WTC11 (cell line): ENCODE results near the gene RTKN.

Experiments
- ATF2 ChIP-seq: sonication (generic); formaldehyde crosslinking; IDR thresholded peaks from 2 replicates; pipeline ENCODE4 v1.8.1; 2022; ENCODE audit warnings: low read depth, missing genetic modification reagents, borderline replicate concordance
- CBFB ChIP-seq: sonication (generic); formaldehyde crosslinking; IDR thresholded peaks from 2 replicates; pipeline ENCODE4 v1.8.1; 2022; ENCODE audit warnings: mild to moderate bottlenecking, low read depth, missing genetic modification reagents
- CREB1 ChIP-seq: sonication (generic); formaldehyde crosslinking; IDR thresholded peaks from 2 replicates; pipeline ENCODE4 v1.8.0; 2023; ENCODE audit warnings: mild to moderate bottlenecking, missing genetic modification reagents
- ESRRA ChIP-seq: sonication (generic); formaldehyde crosslinking; IDR thresholded peaks from 2 replicates; pipeline ENCODE4 v1.8.1; 2022; ENCODE audit warnings: mild to moderate bottlenecking, missing genetic modification reagents, borderline replicate concordance
- JUN ChIP-seq: sonication (generic); formaldehyde crosslinking; IDR thresholded peaks from 2 replicates; pipeline ENCODE4 v1.8.0; 2023; ENCODE audit warnings: mild to moderate bottlenecking, missing genetic modification reagents
- MAX ChIP-seq: sonication (generic); formaldehyde crosslinking; IDR thresholded peaks from 2 replicates; pipeline ENCODE4 v1.8.0; 2022; ENCODE audit warnings: mild to moderate bottlenecking, missing genetic modification reagents
- MYBL2 ChIP-seq: sonication (generic); formaldehyde crosslinking; IDR thresholded peaks from 2 replicates; pipeline ENCODE4 v1.8.1; 2023; ENCODE audit warnings: mild to moderate bottlenecking, moderate library complexity, missing genetic modification reagents
- NFE2L1 ChIP-seq: sonication (generic); formaldehyde crosslinking; IDR thresholded peaks from 2 replicates; pipeline ENCODE4 v1.8.1; 2023; ENCODE audit warnings: missing genetic modification reagents
- TEAD4 ChIP-seq: sonication (generic); formaldehyde crosslinking; IDR thresholded peaks from 2 replicates; pipeline ENCODE4 v1.8.0; 2022; ENCODE audit warnings: mild to moderate bottlenecking, missing genetic modification reagents
- TF ChIP-seq, protein P1 (sequence below): fragments of 200-600 bp; IDR thresholded peaks from 2 replicates; pipeline ENCODE4 v1.8.0; 2022; ENCODE audit warnings: antibody characterized with exemption
- TF ChIP-seq, protein P2 (sequence below): sonication (generic); formaldehyde crosslinking; IDR thresholded peaks from 2 replicates; pipeline ENCODE4 v1.8.0; 2022; ENCODE audit warnings: mild to moderate bottlenecking, missing genetic modification reagents
- TF ChIP-seq, protein P3 (sequence below): sonication (generic); formaldehyde crosslinking; conservative IDR thresholded peaks from 2 replicates; pipeline ENCODE4 v1.8.1; 2022; ENCODE audit warnings: mild to moderate bottlenecking, missing genetic modification reagents

- TF ChIP-seq MYBL2 (CRISPR knock-in tag) (no peak), MAX (no peak), CREB1 (no peak), NFE2L1 (CRISPR knock-in tag) (no peak), ESRRA (CRISPR knock-in tag) (no peak), CBFB (CRISPR knock-in tag) (no peak), TEAD4 (no peak), ATF2 (CRISPR knock-in tag) (no peak), JUN (CRISPR knock-in tag) (no peak)
- TF ChIP-seq, protein P1, sequence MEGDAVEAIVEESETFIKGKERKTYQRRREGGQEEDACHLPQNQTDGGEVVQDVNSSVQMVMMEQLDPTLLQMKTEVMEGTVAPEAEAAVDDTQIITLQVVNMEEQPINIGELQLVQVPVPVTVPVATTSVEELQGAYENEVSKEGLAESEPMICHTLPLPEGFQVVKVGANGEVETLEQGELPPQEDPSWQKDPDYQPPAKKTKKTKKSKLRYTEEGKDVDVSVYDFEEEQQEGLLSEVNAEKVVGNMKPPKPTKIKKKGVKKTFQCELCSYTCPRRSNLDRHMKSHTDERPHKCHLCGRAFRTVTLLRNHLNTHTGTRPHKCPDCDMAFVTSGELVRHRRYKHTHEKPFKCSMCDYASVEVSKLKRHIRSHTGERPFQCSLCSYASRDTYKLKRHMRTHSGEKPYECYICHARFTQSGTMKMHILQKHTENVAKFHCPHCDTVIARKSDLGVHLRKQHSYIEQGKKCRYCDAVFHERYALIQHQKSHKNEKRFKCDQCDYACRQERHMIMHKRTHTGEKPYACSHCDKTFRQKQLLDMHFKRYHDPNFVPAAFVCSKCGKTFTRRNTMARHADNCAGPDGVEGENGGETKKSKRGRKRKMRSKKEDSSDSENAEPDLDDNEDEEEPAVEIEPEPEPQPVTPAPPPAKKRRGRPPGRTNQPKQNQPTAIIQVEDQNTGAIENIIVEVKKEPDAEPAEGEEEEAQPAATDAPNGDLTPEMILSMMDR, result no peak
- TF ChIP-seq, protein P2, sequence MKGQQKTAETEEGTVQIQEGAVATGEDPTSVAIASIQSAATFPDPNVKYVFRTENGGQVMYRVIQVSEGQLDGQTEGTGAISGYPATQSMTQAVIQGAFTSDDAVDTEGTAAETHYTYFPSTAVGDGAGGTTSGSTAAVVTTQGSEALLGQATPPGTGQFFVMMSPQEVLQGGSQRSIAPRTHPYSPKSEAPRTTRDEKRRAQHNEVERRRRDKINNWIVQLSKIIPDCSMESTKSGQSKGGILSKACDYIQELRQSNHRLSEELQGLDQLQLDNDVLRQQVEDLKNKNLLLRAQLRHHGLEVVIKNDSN (CRISPR knock-in tag), result no peak
- TF ChIP-seq, protein P3, sequence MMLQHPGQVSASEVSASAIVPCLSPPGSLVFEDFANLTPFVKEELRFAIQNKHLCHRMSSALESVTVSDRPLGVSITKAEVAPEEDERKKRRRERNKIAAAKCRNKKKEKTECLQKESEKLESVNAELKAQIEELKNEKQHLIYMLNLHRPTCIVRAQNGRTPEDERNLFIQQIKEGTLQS (CRISPR knock-in tag), result no peak
Measured at GRCh38 chr2:74396149-74396548, 45.6 kb downstream of the RTKN start.
